Cardiac fibroblast (primary cell): ENCODE measurements around the gene TSPAN3.
A peak's percentile ranks its signal among the peaks of the same experiment; 100 is the strongest.

Source experiments
- DNase-seq, 2 donors: peaks; one replicate each; pipeline versions ENCODE4 v3.0.0 to v3.0.0-alpha.2; 2010; ENCODE audit warnings: low read depth in 2 of 2
- H3K4me3 ChIP-seq, 2 donors: replicated peaks in 1 of 2; 1 replicate in 1 of 2; 2 replicates in 1 of 2; pipeline ENCODE4 v1.5.1; 2011; ENCODE audit warnings: low read depth in 2 of 2, low read length in 2 of 2, mild to moderate bottlenecking in 2 of 2, moderate library complexity in 1 of 2
- CTCF ChIP-seq: IDR thresholded peaks from one replicate; pipeline ENCODE4 v1.5.1; 2011; ENCODE audit warnings: low read depth, mild to moderate bottlenecking, low read length, inconsistent platforms

The TSPAN3 gene

GRCh38 chr15:77097921-77098320 lies 27.0 kb upstream of the TSPAN3 start:
- TF ChIP-seq CTCF, result no peak
- DNase-seq, result no peak
- H3K4me3 ChIP-seq, result no peak overlapping the region

- no peak overlapping the region for H3K4me3 ChIP-seq
- no peak for DNase-seq
- no peak for TF ChIP-seq CTCF
These were observed 26.4 kb upstream of the TSPAN3 start for GRCh38 chr15:77097248-77097721.

GRCh38 chr15:77096541-77096940 lies 25.6 kb upstream of the TSPAN3 start:
- no peak for DNase-seq
- no peak overlapping the region for H3K4me3 ChIP-seq
- TF ChIP-seq CTCF, result no peak

GRCh38 chr15:77096138-77096537 lies 25.2 kb upstream of the TSPAN3 start:
- DNase-seq, result no peak
- TF ChIP-seq CTCF, result no peak
- H3K4me3 ChIP-seq, result no peak overlapping the region

GRCh38 chr15:77094397-77095030 lies 23.6 kb upstream of the TSPAN3 start:
- no peak overlapping the region for H3K4me3 ChIP-seq

GRCh38 chr15:77093436-77093835 lies 22.5 kb upstream of the TSPAN3 start:
- no peak for TF ChIP-seq CTCF
- DNase-seq, result no peak
- no peak overlapping the region for H3K4me3 ChIP-seq

More at GRCh38 chr15:77094397-77095030, 23.6 kb upstream of the TSPAN3 start:
- DNase-seq, result no peak
- peak; percentile 39 for TF ChIP-seq CTCF

- no peak for DNase-seq
- no peak for TF ChIP-seq CTCF
- no peak overlapping the region for H3K4me3 ChIP-seq
These were observed 20.2 kb upstream of the TSPAN3 start for GRCh38 chr15:77091097-77091496.
